Keratinocyte (primary cell): ENCODE measurements around the gene PRADC1. TPM values are rescaled to one million over a fixed set of nuclear protein-coding genes. Genes with fewer than 3 reads are reported as not detected.

Experiments used
- DNase-seq: peaks from one replicate; pipeline ENCODE4 v3.0.0-alpha.2; 2011; ENCODE audit warnings: low read depth, missing footprints, low spot score
- FAIRE-seq: peaks from 2 replicates; lab custom pipeline; 2011; peaks lifted over from hg19 to GRCh38; lab: Jason Lieb, UNC
- H2AFZ ChIP-seq: 2 replicates; pipeline ENCODE4 v1.6.0; 2012; ENCODE audit warnings: low read length, control low read depth, inconsistent platforms; ENCODE audit not compliant: control insufficient read depth
- H3K27ac ChIP-seq: 2 replicates; pipeline ENCODE4 v1.5.1; 2011; ENCODE audit warnings: low read length; ENCODE audit not compliant: control insufficient read depth, insufficient read depth
- H3K27me3 ChIP-seq: 3 replicates; pipeline ENCODE4 v1.6.0; 2011; ENCODE audit warnings: low read length; ENCODE audit not compliant: control insufficient read depth, insufficient read depth; ENCODE audit errors: extremely low read depth
- H3K36me3 ChIP-seq, 2 experiments: 2 replicates in 1 of 2; 3 replicates in 1 of 2; pipeline ENCODE4 v1.5.1; 2011; ENCODE audit warnings: low read length in 2 of 2, mild to moderate bottlenecking in 1 of 2; ENCODE audit not compliant: control insufficient read depth in 2 of 2, insufficient read depth in 2 of 2; ENCODE audit errors: extremely low read depth in 1 of 2
- H3K4me1 ChIP-seq: 3 replicates; pipeline ENCODE4 v1.5.1; 2011; ENCODE audit warnings: low read length; ENCODE audit not compliant: control insufficient read depth, insufficient read depth; ENCODE audit errors: extremely low read depth
- H3K4me2 ChIP-seq: 3 replicates; pipeline ENCODE4 v1.6.0; 2011; ENCODE audit warnings: low read depth, low read length; ENCODE audit not compliant: control insufficient read depth, insufficient read depth; ENCODE audit errors: extremely low read depth
- H3K4me3 ChIP-seq, 3 experiments: fragments of 200-600 bp in 1 of 3; sonication (generic) in 1 of 3; 2 replicates in 2 of 3; 3 replicates in 1 of 3; pipeline ENCODE4 v1.5.1; 2011 to 2016; ENCODE audit warnings: low read length in 3 of 3, mild to moderate bottlenecking in 3 of 3, control low read depth in 2 of 3, inconsistent platforms in 1 of 3, low read depth in 1 of 3, mixed read lengths in 1 of 3, mixed run types in 1 of 3, moderate library complexity in 1 of 3; ENCODE audit not compliant: control insufficient read depth in 2 of 3, insufficient read depth in 2 of 3; ENCODE audit errors: extremely low read depth in 1 of 3
- H3K79me2 ChIP-seq: 2 replicates; pipeline ENCODE4 v1.6.0; 2012; ENCODE audit warnings: low read length; ENCODE audit not compliant: control insufficient read depth, insufficient read depth
- H3K9ac ChIP-seq: 3 replicates; pipeline ENCODE4 v1.6.0; 2011; ENCODE audit warnings: low read length; ENCODE audit not compliant: control insufficient read depth, insufficient read depth; ENCODE audit errors: extremely low read depth
- H3K9me1 ChIP-seq: 3 replicates; pipeline ENCODE4 v1.6.0; 2011; ENCODE audit warnings: low read length; ENCODE audit not compliant: control insufficient read depth, insufficient read depth; ENCODE audit errors: extremely low read depth
- H3K9me3 ChIP-seq: 2 replicates; pipeline ENCODE4 v1.5.1; 2012; ENCODE audit warnings: low read depth, low read length; ENCODE audit not compliant: control insufficient read depth
- H4K20me1 ChIP-seq: 3 replicates; pipeline ENCODE4 v1.6.0; 2011; ENCODE audit warnings: low read length; ENCODE audit not compliant: control insufficient read depth, insufficient read depth; ENCODE audit errors: extremely low read depth
- CTCF ChIP-seq, 3 experiments: IDR thresholded peaks in 1 of 3; conservative IDR thresholded peaks in 1 of 3; optimal IDR thresholded peaks in 1 of 3; 2 replicates in 2 of 3; 3 replicates in 1 of 3; pipeline versions ENCODE3 to v1.5.1; 2011; ENCODE audit warnings: low read length in 3 of 3, mild to moderate bottlenecking in 3 of 3, moderate library complexity in 2 of 3, control low read depth in 1 of 3, inconsistent platforms in 1 of 3; ENCODE audit not compliant: insufficient read depth in 2 of 3; ENCODE audit errors: extremely low read depth in 1 of 3
- EZH2 ChIP-seq: IDR thresholded peaks from one replicate; pipeline ENCODE4 v1.6.1; 2012; ENCODE audit warnings: inconsistent platforms, mild to moderate bottlenecking, low read length, moderate library complexity
- dilution Hi-C: fragments of 300-500 bp; cut with MboI; formaldehyde crosslinking; loops from one replicate; pipeline ENCODE4 v1.7.0; 2020; ENCODE audit warnings: low sequenced_read_pairs; ENCODE audit not compliant: extremely low pct_ligation_motif_present
- polyA plus RNA-seq, 5 experiments: library from polyadenylated mRNA; depleted of rRNA in 3 of 5; stranded (reverse) in 3 of 5; stranded (forward) in 1 of 5; unstranded in 1 of 5; fragments of >200 nt; gene quantifications; 1 replicate in 1 of 5; 2 replicates in 3 of 5; 3 replicates in 1 of 5; pipeline versions ENCODE4 v1.2.1 to v1.2.3, GENCODE V29; 2011 to 2012; ENCODE audit warnings: missing spikeins in 2 of 5, low read depth in 1 of 5, low replicate concordance in 1 of 5

The PRADC1 gene
- polyA plus RNA-seq, 1 donor (not counting 4 experiments of a cell fraction or from before 2014, with no cell fraction given): 8.2 TPM

- Histone ChIP-seq H3K4me2 (no peak overlapping the region), H3K79me2 (no peaks in the 10 kb centered on the region), H3K27ac (no peak overlapping the region), H3K9me1 (no peaks in the 10 kb centered on the region), H2AFZ (no peak overlapping the region), H3K9ac (no peak overlapping the region), H3K27me3 (no peaks in the 10 kb centered on the region), H3K9me3 (no peaks in the 10 kb centered on the region), H3K4me3 (no peak overlapping the region), H3K4me1 (peaks cover 10% of the 10 kb centered on the region), H3K36me3 (peaks cover under 1 to 7% of the 10 kb centered on the region in 2 experiments), H4K20me1 (no peaks in the 10 kb centered on the region)
- no peak for FAIRE-seq
- dilution Hi-C loops: no loop called here
- TF ChIP-seq EZH2: no peak
- no peak for TF ChIP-seq CTCF (optimal IDR thresholded peaks at IDR 0.05 in 1 of 3, IDR thresholded peaks at IDR 0.05 in 1 of 3, conservative IDR thresholded peaks at IDR 0.05 in 1 of 3; ENCODE audit: extremely low read depth in 1 of 3, insufficient read depth in 2 of 3, low read length in 3 of 3)
- no peak for DNase-seq
These were observed 26.8 kb upstream of the PRADC1 start for GRCh38 chr2:73259704-73260337.

GRCh38 chr2:73259276-73259675 lies 26.2 kb upstream of the PRADC1 start:
- FAIRE-seq (no peak), DNase-seq (no peak)
- Histone ChIP-seq H3K36me3 (peaks cover 6 to 7% of the 10 kb centered on the region in 2 experiments), H3K27ac (no peak overlapping the region), H3K9me1 (no peaks in the 10 kb centered on the region), H3K9me3 (no peaks in the 10 kb centered on the region), H3K4me2 (no peak overlapping the region), H2AFZ (no peak overlapping the region), H3K4me1 (peaks cover 16% of the 10 kb centered on the region), H3K4me3 (no peak overlapping the region), H3K79me2 (no peaks in the 10 kb centered on the region), H3K9ac (no peak overlapping the region), H3K27me3 (no peaks in the 10 kb centered on the region), H4K20me1 (no peaks in the 10 kb centered on the region)
- TF ChIP-seq CTCF (optimal IDR thresholded peaks at IDR 0.05 in 1 of 3, IDR thresholded peaks at IDR 0.05 in 1 of 3, conservative IDR thresholded peaks at IDR 0.05 in 1 of 3; ENCODE audit: extremely low read depth in 1 of 3, insufficient read depth in 2 of 3, low read length in 3 of 3) (no peak), EZH2 (no peak)
- dilution Hi-C loops: no loop called here
